HCT116 (cell line): ENCODE measurements around the gene LEKR1. TPM values are rescaled to one million over a fixed set of nuclear protein-coding genes. Genes with fewer than 3 reads are reported as not detected.

Experiments
- ATAC-seq: fragments of 200-7000 bp; cut with Tn5 transposase; 2 replicates; pipeline ENCODE4 v1.9.1; 2020; ENCODE audit warnings: mild to moderate bottlenecking, moderate library complexity
- BruUV-seq: library from RNA; stranded (reverse); fragments of 400-500 nt; replicated peaks from 2 replicates; lab custom pipeline; 2021; lab: Mats Ljungman, UMichigan
- CTCF ChIA-PET: fragments of 300-600 bp; sonication (Branson Sonifier 250); formaldehyde crosslinking; loops from one replicate; lab custom pipeline; 2021; ENCODE audit warnings: antibody characterized with exemption; lab: Charles Lee
- POLR2A ChIA-PET: fragments of 300-600, 350-600 bp; sonication (Branson Sonifier 250); formaldehyde crosslinking; loops from one replicate; lab custom pipeline; 2021; ENCODE audit warnings: antibody characterized with exemption; lab: Charles Lee
- RAD21 ChIA-PET, 2 experiments: fragments of 300-600 bp; sonication (Branson Sonifier 250); formaldehyde crosslinking; loops; one replicate each; lab custom pipeline; 2023; ENCODE audit warnings: low total read pairs in 2 of 2; ENCODE audit not compliant: uncharacterized antibody in 2 of 2, unreplicated experiment in 2 of 2, low non-redundant PET in 1 of 2; lab: Charles Lee
- DNase-seq: peaks from one replicate; pipeline ENCODE4 v3.0.0-alpha.2; 2010; ENCODE audit warnings: low read depth, low spot score
- H2AFZ ChIP-seq: fragments of 200-600 bp; shearing (Covaris generic), sonication (generic); 2 replicates; pipeline ENCODE4 v1.6.1; 2017; ENCODE audit warnings: low read depth, mixed run types, mixed read lengths, antibody characterized with exemption, low read length; ENCODE audit not compliant: poor library complexity, severe bottlenecking
- H3K27ac ChIP-seq: 2 replicates; pipeline ENCODE4 v1.5.1; 2012; ENCODE audit warnings: low read depth, low read length
- H3K27me3 ChIP-seq: fragments of 200-600 bp; sonication (generic); 2 replicates; pipeline ENCODE4 v1.6.1; 2016; ENCODE audit warnings: mixed run types, low read length, mixed read lengths; ENCODE audit not compliant: insufficient read depth
- H3K36me3 ChIP-seq, 2 experiments: fragments of 200-500 bp in 1 of 2; fragments of 200-600 bp in 1 of 2; sonication (Bioruptor generic) in 1 of 2; sonication (generic) in 1 of 2; 2 replicates each; pipeline versions ENCODE4 v1.5.1 to v1.6.1; 2014 to 2016; ENCODE audit warnings: low read length in 2 of 2, inconsistent platforms in 1 of 2, mixed read lengths in 1 of 2, mixed run types in 1 of 2; ENCODE audit not compliant: insufficient read depth in 2 of 2, control insufficient read depth in 1 of 2
- H3K4me1 ChIP-seq, 2 experiments: fragments of 200-600 bp in 1 of 2; sonication (generic) in 1 of 2; 2 replicates each; pipeline versions ENCODE4 v1.5.1 to v1.6.1; 2012 to 2017; ENCODE audit warnings: low read length in 2 of 2, inconsistent platforms in 1 of 2, mild to moderate bottlenecking in 1 of 2, mixed read lengths in 1 of 2, mixed run types in 1 of 2, moderate library complexity in 1 of 2; ENCODE audit not compliant: insufficient read depth in 2 of 2, control insufficient read depth in 1 of 2
- H3K4me2 ChIP-seq: fragments of 200-600 bp; sonication (generic); 2 replicates; pipeline ENCODE4 v1.6.1; 2017; ENCODE audit warnings: mixed run types, low read length, mixed read lengths
- H3K4me3 ChIP-seq, 2 experiments: fragments of 200-600 bp in 1 of 2; sonication (generic) in 1 of 2; replicated peaks in 1 of 2; 2 replicates each; pipeline ENCODE4 v1.5.1; 2011 to 2016; ENCODE audit warnings: low read length in 2 of 2, control low read depth in 1 of 2, low read depth in 1 of 2, mild to moderate bottlenecking in 1 of 2, mixed read lengths in 1 of 2, mixed run types in 1 of 2
- H3K79me2 ChIP-seq: fragments of 200-600 bp; sonication (generic); 2 replicates; pipeline ENCODE4 v1.6.1; 2017; ENCODE audit warnings: mild to moderate bottlenecking, mixed run types, low read length, moderate library complexity, mixed read lengths; ENCODE audit not compliant: insufficient read depth
- H3K9ac ChIP-seq: fragments of 200-600 bp; sonication (generic); 2 replicates; pipeline ENCODE4 v1.6.1; 2016; ENCODE audit warnings: low read length, mixed read lengths
- H3K9me2 ChIP-seq: fragments of 200-600 bp; sonication (generic), shearing (Covaris generic); 2 replicates; pipeline ENCODE4 v1.6.1; 2017; ENCODE audit warnings: mixed run types, mild to moderate bottlenecking, moderate library complexity; ENCODE audit not compliant: insufficient read depth
- H3K9me3 ChIP-seq, 2 experiments: fragments of 200-500 bp in 1 of 2; fragments of 200-600 bp in 1 of 2; sonication (Bioruptor generic) in 1 of 2; sonication (generic) in 1 of 2; 2 replicates each; pipeline ENCODE4 v1.6.1; 2014 to 2017; ENCODE audit warnings: low read length in 2 of 2, mixed read lengths in 2 of 2, inconsistent platforms in 1 of 2, low read depth in 1 of 2, mild to moderate bottlenecking in 1 of 2, mixed run types in 1 of 2, moderate library complexity in 1 of 2; ENCODE audit not compliant: control insufficient read depth in 1 of 2, insufficient read depth in 1 of 2
- H4K20me1 ChIP-seq: fragments of 200-600 bp; sonication (generic), shearing (Covaris generic); 2 replicates; pipeline ENCODE4 v1.6.1; 2017; ENCODE audit warnings: mixed run types, mild to moderate bottlenecking, moderate library complexity; ENCODE audit not compliant: insufficient read depth
- ATF3 ChIP-seq: IDR thresholded peaks from 2 replicates; pipeline ENCODE4 v1.6.1; 2012
- CEBPB ChIP-seq: IDR thresholded peaks from 2 replicates; pipeline ENCODE4 v1.6.1; 2012; ENCODE audit warnings: low read depth
- CTCF ChIP-seq, 3 experiments: fragments of 200-600 bp in 1 of 3; sonication (generic) in 1 of 3; IDR thresholded peaks in 2 of 3; conservative IDR thresholded peaks in 1 of 3; 2 replicates each; pipeline ENCODE4 v1.5.1; 2012 to 2017; ENCODE audit warnings: low read depth in 2 of 3, low read length in 2 of 3, antibody characterized with exemption in 1 of 3, borderline replicate concordance in 1 of 3, control low read depth in 1 of 3, mild to moderate bottlenecking in 1 of 3, mixed read lengths in 1 of 3, mixed run types in 1 of 3, moderate library complexity in 1 of 3; ENCODE audit not compliant: insufficient read depth in 1 of 3
- EGR1 ChIP-seq: IDR thresholded peaks from 2 replicates; pipeline ENCODE4 v1.6.1; 2012; ENCODE audit warnings: low read depth
- EZH2 ChIP-seq: fragments of 200-600 bp; sonication (generic); IDR thresholded peaks from 2 replicates; pipeline ENCODE4 v1.6.1; 2017; ENCODE audit warnings: antibody characterized with exemption, mixed run types
- EZH2phosphoT487 ChIP-seq: fragments of 200-600 bp; IDR thresholded peaks from 2 replicates; pipeline ENCODE4 v1.6.1; 2018; ENCODE audit warnings: antibody characterized with exemption, borderline replicate concordance
- FOSL1 ChIP-seq: IDR thresholded peaks from 2 replicates; pipeline ENCODE4 v1.6.1; 2012; ENCODE audit warnings: low read depth
- JUND ChIP-seq: IDR thresholded peaks from 2 replicates; pipeline ENCODE4 v1.6.1; 2012
- MAX ChIP-seq: IDR thresholded peaks from 2 replicates; pipeline ENCODE4 v1.6.1; 2012
- POLR2AphosphoS5 ChIP-seq: IDR thresholded peaks from 2 replicates; pipeline ENCODE4 v1.6.1; 2011; ENCODE audit warnings: mild to moderate bottlenecking, low read depth, low read length, moderate library complexity
- REST ChIP-seq: IDR thresholded peaks from 2 replicates; pipeline ENCODE4 v1.6.1; 2012; ENCODE audit warnings: low read depth
- SIN3A ChIP-seq: IDR thresholded peaks from 2 replicates; pipeline ENCODE4 v1.6.1; 2012; ENCODE audit warnings: low read depth
- SP1 ChIP-seq: IDR thresholded peaks from 2 replicates; pipeline ENCODE4 v1.6.1; 2012; ENCODE audit warnings: low read depth
- SRF ChIP-seq: IDR thresholded peaks from 2 replicates; pipeline ENCODE4 v1.6.1; 2012; ENCODE audit warnings: low read depth
- TCF7L2 ChIP-seq: IDR thresholded peaks from 2 replicates; pipeline ENCODE4 v1.7.0; 2011; ENCODE audit warnings: borderline replicate concordance, inconsistent platforms; ENCODE audit not compliant: insufficient read depth, insufficient read length; ENCODE audit errors: extremely low read depth
- YY1 ChIP-seq: IDR thresholded peaks from 2 replicates; pipeline ENCODE4 v1.6.1; 2011; ENCODE audit warnings: low read length, low read depth, moderate library complexity, mild to moderate bottlenecking; ENCODE audit not compliant: insufficient replicate concordance; ENCODE audit errors: extremely low read depth
- ZBTB33 ChIP-seq: IDR thresholded peaks from 2 replicates; pipeline ENCODE4 v1.6.1; 2011; ENCODE audit warnings: mild to moderate bottlenecking, low read length, moderate library complexity; ENCODE audit not compliant: insufficient replicate concordance; ENCODE audit errors: extremely low read depth
- ZFX ChIP-seq: fragments of 450-650 bp; IDR thresholded peaks from 2 replicates; pipeline ENCODE4 v1.6.1; 2017
- intact Hi-C: fragments of 100-400 bp; cut with micrococcal nuclease; formaldehyde crosslinking; loops from 2 replicates; pipeline ENCODE4 v1.10.0; 2022
- total RNA-seq: library from RNA; stranded (reverse); gene quantifications from one replicate; pipeline ENCODE4 v1.2.1, GENCODE V29; 2021; ENCODE audit not compliant: unreplicated experiment

LEKR1 gene
- total RNA-seq, 1 experiment from 2014 or later, result 2.1 TPM

DNA sequence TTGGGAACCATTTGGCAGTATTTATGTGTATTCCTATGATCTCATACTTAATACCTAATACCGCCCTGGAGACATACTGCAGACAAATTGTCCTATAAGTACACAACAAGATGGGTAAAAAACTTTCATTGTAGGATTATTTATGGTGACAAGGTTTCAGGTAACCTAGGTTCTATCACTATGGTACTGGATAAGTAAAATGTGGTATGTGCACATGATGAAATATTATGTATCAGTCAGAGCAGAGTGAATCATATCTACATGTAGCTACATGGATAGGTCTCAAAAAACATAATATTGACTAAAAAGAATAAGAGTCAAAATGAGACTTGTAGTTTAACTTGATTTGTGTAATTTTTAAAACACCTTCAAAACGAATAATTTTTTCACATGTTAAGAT lies 147.8 kb downstream of the LEKR1 start:
- Histone ChIP-seq H3K79me2 (no peaks in the 10 kb centered on the region), H3K27me3 (no peaks in the 10 kb centered on the region), H2AFZ (no peak overlapping the region), H3K9ac (no peak overlapping the region), H3K9me3 (no peaks in the 10 kb centered on the region), H4K20me1 (no peaks in the 10 kb centered on the region), H3K27ac (no peak overlapping the region), H3K4me2 (no peak overlapping the region), H3K4me3 (no peak overlapping the region), H3K4me1 (no peaks in the 10 kb centered on the region), H3K36me3 (no peaks in the 10 kb centered on the region), H3K9me2 (no peaks in the 10 kb centered on the region)
- ATAC-seq (no peak), DNase-seq (no peak)
- intact Hi-C loops, result no loop called here
- CTCF ChIA-PET, result no interaction called here
- POLR2A ChIA-PET, result no interaction called here
- RAD21 ChIA-PET, result no interaction called here
- TF ChIP-seq MAX, result no peak
- no peak for TF ChIP-seq POLR2AphosphoS5
- TF ChIP-seq ZFX, result no peak
- no peak for TF ChIP-seq ATF3
- TF ChIP-seq EZH2, result no peak
- no peak for TF ChIP-seq JUND
- no peak for TF ChIP-seq CEBPB
- TF ChIP-seq TCF7L2, result no peak
- TF ChIP-seq ZBTB33, result no peak
- TF ChIP-seq SP1, result no peak
- no peak for TF ChIP-seq YY1
- no peak for TF ChIP-seq SRF
- TF ChIP-seq EZH2phosphoT487, result no peak
- no peak for TF ChIP-seq REST
- no peak for TF ChIP-seq EGR1
- TF ChIP-seq SIN3A, result no peak
- TF ChIP-seq CTCF (IDR thresholded peaks at IDR 0.05 in 2 of 3, conservative IDR thresholded peaks at IDR 0.05 in 1 of 3; ENCODE audit: borderline replicate concordance in 1 of 3, insufficient read depth in 1 of 3, low read depth in 2 of 3, low read length in 2 of 3), result no peak
- no peak for TF ChIP-seq FOSL1
- no TSS peak for BruUV-seq
